Fibroblast of the aortic adventitia (primary cell): ENCODE data around the gene FBXW8. TPM values are rescaled to one million over a fixed set of nuclear protein-coding genes. Genes with fewer than 3 reads are reported as not detected.

Experiments used
- DNase-seq: peaks from one replicate; pipeline ENCODE4 v3.0.0-alpha.2; 2010; ENCODE audit warnings: low read depth
- H3K4me3 ChIP-seq: 2 replicates; pipeline ENCODE4 v1.5.1; 2011; ENCODE audit warnings: low read depth, mild to moderate bottlenecking, control low read depth, low read length, moderate library complexity
- CTCF ChIP-seq: IDR thresholded peaks from 2 replicates; pipeline ENCODE4 v1.5.1; 2011; ENCODE audit warnings: mild to moderate bottlenecking, low read length, control low read depth, inconsistent platforms; ENCODE audit not compliant: insufficient read depth
- total RNA-seq: library from RNA; depleted of rRNA; stranded (reverse); fragments of >200 nt; gene quantifications from 2 replicates; pipeline ENCODE4 v1.2.3, GENCODE V29; 2012; ENCODE audit warnings: low replicate concordance

FBXW8 gene
- total RNA-seq, 1 donor = 11.2 TPM

- no peak for DNase-seq
- no peak overlapping the region for H3K4me3 ChIP-seq
- TF ChIP-seq CTCF = no peak
Measured at GRCh38 chr12:117003883-117004404, 93.2 kb downstream of the FBXW8 start.

- no peak for TF ChIP-seq CTCF
- no peak for DNase-seq
- H3K4me3 ChIP-seq = no peak overlapping the region
Measured at GRCh38 chr12:117005417-117006046, 94.8 kb downstream of the FBXW8 start.

GRCh38 chr12:117006333-117006732 lies 95.6 kb downstream of the FBXW8 start:
- no peak overlapping the region for H3K4me3 ChIP-seq
- no peak for TF ChIP-seq CTCF
- DNase-seq = no peak

- DNase-seq = no peak
- TF ChIP-seq CTCF = no peak
- H3K4me3 ChIP-seq = no peak overlapping the region
Measured at GRCh38 chr12:117007577-117007976, 96.8 kb downstream of the FBXW8 start.

GRCh38 chr12:117009759-117010158 lies 99.0 kb downstream of the FBXW8 start:
- no peak for DNase-seq
- no peak overlapping the region for H3K4me3 ChIP-seq
- TF ChIP-seq CTCF = no peak

GRCh38 chr12:117010693-117011451 lies 100.1 kb downstream of the FBXW8 start:
- no peak overlapping the region for H3K4me3 ChIP-seq
- TF ChIP-seq CTCF = no peak
- peak; percentile 35 for DNase-seq
